HUES48 (cell line): Measurements from ENCODE around the gene IGF2BP2.

ENCODE experiments used
- H3K27ac ChIP-seq: one replicate; pipeline ENCODE4 v1.7.0; 2013; ENCODE audit warnings: low read depth, low read length, inconsistent platforms
- H3K27me3 ChIP-seq: 2 replicates; pipeline ENCODE4 v1.6.1; 2013; ENCODE audit warnings: mild to moderate bottlenecking, low read length; ENCODE audit not compliant: control insufficient read depth, insufficient read depth
- H3K36me3 ChIP-seq: 2 replicates; pipeline ENCODE4 v1.6.1; 2013; ENCODE audit warnings: low read length; ENCODE audit not compliant: control insufficient read depth, insufficient read depth
- H3K4me1 ChIP-seq: 2 replicates; pipeline ENCODE4 v1.6.1; 2013; ENCODE audit warnings: mild to moderate bottlenecking, low read length; ENCODE audit not compliant: control insufficient read depth, insufficient read depth
- H3K4me3 ChIP-seq: 2 replicates; pipeline ENCODE4 v1.5.1; 2013; ENCODE audit warnings: mild to moderate bottlenecking, low read depth, low read length
- H3K9ac ChIP-seq: 2 replicates; pipeline ENCODE4 v1.6.1; 2013; ENCODE audit warnings: mild to moderate bottlenecking, low read depth, low read length, moderate library complexity
- H3K9me3 ChIP-seq: 2 replicates; pipeline ENCODE4 v1.6.1; 2013; ENCODE audit warnings: low read length; ENCODE audit not compliant: control insufficient read depth, insufficient read depth

IGF2BP2 gene

DNA sequence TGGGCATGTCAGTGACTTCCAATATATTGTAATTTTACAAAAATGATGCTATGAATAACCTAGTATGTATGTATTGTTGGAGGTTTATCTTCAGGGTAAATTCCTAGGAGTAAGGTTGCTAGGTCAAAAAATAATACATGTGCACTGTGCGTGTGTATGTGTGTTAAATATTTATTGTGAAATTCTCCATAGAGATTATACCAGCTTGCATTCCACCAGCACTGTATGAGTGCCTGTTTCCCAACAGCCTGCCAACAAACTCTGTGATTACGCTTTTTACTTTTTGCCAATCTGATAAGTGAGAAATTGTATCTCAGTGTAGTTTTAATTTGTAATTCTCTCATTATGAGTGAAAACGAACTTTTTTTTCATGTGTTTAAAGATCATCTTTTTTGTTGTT is 12.6 kb upstream of the IGF2BP2 start:
- H3K4me3 ChIP-seq = no peak overlapping the region
- no peak overlapping the region for H3K9ac ChIP-seq
- no peaks in the 10 kb centered on the region for H3K36me3 ChIP-seq
- no peaks in the 10 kb centered on the region for H3K27me3 ChIP-seq
- H3K4me1 ChIP-seq = no peaks in the 10 kb centered on the region
- no peaks in the 10 kb centered on the region for H3K9me3 ChIP-seq
- no peak overlapping the region for H3K27ac ChIP-seq

GRCh38 chr3:185831990-185832389 is 7.1 kb upstream of the IGF2BP2 start:
- Histone ChIP-seq H3K27me3 (no peaks in the 10 kb centered on the region), H3K9me3 (peaks cover 5% of the 10 kb centered on the region; the same call in 1 of the 2 replicates), H3K9ac (no peak overlapping the region), H3K4me1 (no peaks in the 10 kb centered on the region), H3K27ac (no peak overlapping the region), H3K36me3 (peaks cover 26% of the 10 kb centered on the region), H3K4me3 (no peak overlapping the region)

- Histone ChIP-seq H3K9me3 (peaks cover 5% of the 10 kb centered on the region; the same call in 1 of the 2 replicates), H3K4me3 (no peak overlapping the region), H3K27me3 (peaks cover 6% of the 10 kb centered on the region; the same call in 1 of the 2 replicates), H3K9ac (no peak overlapping the region), H3K36me3 (peaks cover 28% of the 10 kb centered on the region), H3K4me1 (peaks cover 4% of the 10 kb centered on the region), H3K27ac (no peak overlapping the region)
Measured at GRCh38 chr3:185831195-185831594, 6.4 kb upstream of the IGF2BP2 start.

- H3K27ac ChIP-seq = no peak overlapping the region
- peaks cover 6% of the 10 kb centered on the region; the same call in 1 of the 2 replicates for H3K27me3 ChIP-seq
- H3K4me1 ChIP-seq = peaks cover 4% of the 10 kb centered on the region
- peaks cover 28% of the 10 kb centered on the region for H3K36me3 ChIP-seq
- peaks cover 5% of the 10 kb centered on the region; the same call in 1 of the 2 replicates for H3K9me3 ChIP-seq
- no peak overlapping the region for H3K4me3 ChIP-seq
- H3K9ac ChIP-seq = no peak overlapping the region
Measured at GRCh38 chr3:185830018-185830797, 5.4 kb upstream of the IGF2BP2 start.

DNA sequence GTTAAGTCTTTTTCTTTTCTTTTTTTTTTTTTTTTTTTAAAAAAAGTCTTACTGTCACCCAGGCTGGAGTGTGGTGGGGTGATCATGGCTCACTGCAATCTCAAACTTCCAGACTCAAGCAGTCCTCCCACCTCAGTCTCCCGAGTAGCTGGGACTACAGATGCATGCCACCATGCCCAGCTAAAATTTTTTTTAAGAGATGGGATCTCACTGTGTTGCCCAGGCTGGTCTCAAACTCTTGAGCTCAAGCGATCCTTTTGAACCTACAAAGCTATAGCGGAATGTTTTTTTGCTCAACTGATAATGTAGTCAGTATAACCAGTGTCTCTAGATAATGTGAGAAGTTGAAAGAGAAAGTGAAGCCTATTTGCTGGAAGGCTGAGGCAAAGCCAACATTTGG is 3.9 kb upstream of the IGF2BP2 start:
- no peak overlapping the region for H3K4me3 ChIP-seq
- peaks cover 6% of the 10 kb centered on the region; the same call in 1 of the 2 replicates for H3K27me3 ChIP-seq
- H3K9me3 ChIP-seq = peaks cover 5% of the 10 kb centered on the region; the same call in 1 of the 2 replicates
- no peak overlapping the region for H3K9ac ChIP-seq
- peaks cover 4% of the 10 kb centered on the region for H3K4me1 ChIP-seq
- H3K27ac ChIP-seq = no peak overlapping the region
- peaks cover 28% of the 10 kb centered on the region for H3K36me3 ChIP-seq

GRCh38 chr3:185827595-185828344 is 2.9 kb upstream of the IGF2BP2 start:
- Histone ChIP-seq H3K36me3 (peaks cover 28% of the 10 kb centered on the region), H3K27me3 (peaks cover 6% of the 10 kb centered on the region; the same call in 1 of the 2 replicates), H3K4me1 (peaks cover 4% of the 10 kb centered on the region), H3K27ac (no peak overlapping the region), H3K9me3 (peaks cover 5% of the 10 kb centered on the region; the same call in 1 of the 2 replicates), H3K9ac (no peak overlapping the region), H3K4me3 (no peak overlapping the region)

DNA sequence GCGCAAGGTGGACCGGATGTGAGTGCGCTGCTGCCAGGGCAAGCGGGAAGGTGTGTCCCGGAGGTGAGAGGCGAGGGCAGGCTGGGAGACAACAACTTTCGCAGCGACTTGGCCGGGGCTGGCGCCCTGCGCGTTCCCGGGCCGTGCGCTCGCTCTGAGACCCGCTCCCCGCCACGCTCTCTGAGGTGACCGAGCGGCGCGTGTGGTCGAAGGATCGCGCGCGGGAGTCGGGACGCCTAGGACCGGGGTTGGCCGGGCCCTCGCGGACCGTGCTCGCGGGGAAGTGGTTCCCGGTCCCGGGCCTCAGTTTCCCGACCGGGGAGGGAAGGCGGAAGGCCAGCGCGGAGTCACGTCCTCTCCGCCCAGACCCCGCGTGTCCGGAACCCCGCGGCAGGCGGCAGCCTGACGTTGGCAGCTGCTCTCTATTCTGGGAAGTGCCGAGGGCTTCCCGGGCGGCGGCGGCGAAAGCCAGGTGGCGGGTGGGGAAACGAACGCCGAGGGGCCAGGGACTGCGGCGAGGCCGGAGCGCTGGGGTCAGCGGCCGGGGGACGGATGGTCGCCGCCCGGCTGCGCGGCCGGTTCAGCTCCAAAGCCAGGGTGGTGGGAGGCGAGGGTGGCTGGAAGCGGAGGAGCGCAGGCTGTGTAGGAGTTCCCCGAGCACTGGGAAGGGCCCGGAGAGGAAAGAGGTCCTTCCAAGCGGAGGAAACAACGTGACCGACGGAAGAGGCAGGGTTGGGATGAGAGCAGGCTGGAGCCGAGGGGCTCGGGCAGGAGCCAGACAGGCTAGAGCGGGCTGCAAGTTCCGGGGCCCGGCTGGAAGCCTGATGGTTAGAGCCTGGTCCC is 1.0 kb upstream of the IGF2BP2 start:
- Histone ChIP-seq H3K27ac (peak overlapping the region; percentile 96), H3K9me3 (peaks cover 5% of the 10 kb centered on the region; the same call in 1 of the 2 replicates), H3K36me3 (peaks cover 28% of the 10 kb centered on the region), H3K27me3 (peaks cover 6% of the 10 kb centered on the region; the same call in 1 of the 2 replicates), H3K4me3 (peak overlapping the region; percentile 90), H3K9ac (peak overlapping the region; percentile 57), H3K4me1 (peaks cover 20% of the 10 kb centered on the region)

DNA sequence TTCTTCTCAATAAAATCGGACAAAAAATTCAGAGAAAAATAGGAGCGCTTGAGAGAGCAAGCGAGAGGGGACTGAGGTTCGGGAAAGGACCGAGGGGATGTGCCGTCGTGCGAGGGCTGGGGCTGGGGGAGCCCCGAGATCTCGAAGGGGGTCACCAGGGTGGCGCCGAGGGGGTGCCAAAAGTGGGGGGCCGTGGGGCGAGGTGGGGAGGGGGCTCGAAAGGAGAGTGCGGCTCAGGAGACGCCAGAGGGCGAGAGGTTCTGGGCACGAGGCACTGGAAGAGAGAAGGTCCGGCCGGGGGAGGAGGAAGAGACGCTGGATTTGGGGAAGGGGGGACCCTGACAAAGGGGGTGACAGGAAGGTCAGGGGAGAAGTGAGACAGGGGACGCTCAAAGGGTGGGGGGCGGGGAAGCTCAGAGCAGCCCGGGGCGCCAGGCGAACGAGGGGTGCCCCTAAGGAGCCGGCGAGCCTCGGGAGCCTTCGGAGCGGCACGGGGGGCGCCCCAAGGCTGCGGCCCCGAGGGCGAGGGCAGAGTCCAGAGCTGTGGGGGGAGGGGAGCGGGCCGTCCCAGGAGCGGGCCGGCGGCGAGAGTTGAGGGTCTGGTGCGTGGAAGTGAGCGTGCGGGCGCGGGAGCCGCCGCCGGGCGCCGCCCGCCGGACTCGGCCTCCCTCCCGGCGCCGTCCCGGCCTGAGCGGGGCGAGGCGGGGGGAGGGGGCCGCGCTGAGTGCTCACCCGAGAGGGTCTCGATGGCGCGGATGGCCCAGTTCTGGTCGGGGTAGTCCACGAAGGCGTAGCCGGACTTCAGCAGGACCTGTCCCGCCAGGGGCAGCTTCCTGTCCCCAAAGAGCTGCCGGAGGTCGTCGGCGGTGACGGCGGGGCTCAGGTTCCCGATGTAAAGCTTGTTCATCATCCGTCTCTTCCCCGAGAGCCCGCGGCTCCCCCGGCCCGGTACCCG is 514 bp downstream of the IGF2BP2 start:
- H3K9ac ChIP-seq = peak overlapping the region; percentile 92
- peak overlapping the region; percentile 96 for H3K27ac ChIP-seq
- peaks cover 35% of the 10 kb centered on the region for H3K4me1 ChIP-seq
- H3K4me3 ChIP-seq = peak overlapping the region; percentile 90
- H3K9me3 ChIP-seq = no peaks in the 10 kb centered on the region; the same call in 1 of the 2 replicates
- peaks cover 24% of the 10 kb centered on the region for H3K36me3 ChIP-seq
- peaks cover 6% of the 10 kb centered on the region; the same call in 1 of the 2 replicates for H3K27me3 ChIP-seq

GRCh38 chr3:185823078-185824044 is 1.5 kb downstream of the IGF2BP2 start:
- Histone ChIP-seq H3K9me3 (no peaks in the 10 kb centered on the region), H3K9ac (peak overlapping the region; percentile 92), H3K4me3 (peak overlapping the region; percentile 90), H3K27ac (peak overlapping the region; percentile 96), H3K27me3 (peaks cover 6% of the 10 kb centered on the region; the same call in 1 of the 2 replicates), H3K4me1 (peaks cover 44% of the 10 kb centered on the region), H3K36me3 (peaks cover 15% of the 10 kb centered on the region)
